Occipital lobe (tissue), 2 donors: Measurements from ENCODE around the gene BAZ2A. TPM values are rescaled to one million over a fixed set of nuclear protein-coding genes. Genes with fewer than 3 reads are reported as not detected.
A peak's percentile ranks its signal among the peaks of the same experiment; 100 is the strongest.

Experiments used
- small RNA-seq: library from RNA; depleted of rRNA; stranded (forward); fragments of <200 nt; gene quantifications from one replicate; pipeline ENCODE3, GENCODE V24; 2014
- total RNA-seq: library from RNA; depleted of rRNA; stranded (reverse); fragments of >200 nt; gene quantifications from one replicate; pipeline ENCODE4 v1.2.3, GENCODE V29; 2014

Gene BAZ2A
- total RNA-seq, 1 donor from 2014 or later, result 10.0 TPM

Small RNA genes lying within 50 kb of the gene (small RNA-seq; reads per million reads assigned to genes)
- gene RN7SL809P (not detected), gene RNU6-343P (not detected), gene SNORD59A (5,919 reads per million, percentile 100 among the genes with 10 or more reads in this experiment)

Other genes starting within 250 kb of the BAZ2A start
- 10.9 TPM for gene TIMELESS, start 180.9 kb downstream of the BAZ2A start, total RNA-seq
- 0.62 TPM for gene MIP, start 175.7 kb downstream of the BAZ2A start, total RNA-seq
- 1.6 TPM for gene SPRYD4, start 161.7 kb downstream of the BAZ2A start, total RNA-seq
- gene GLS2, start 142.2 kb downstream of the BAZ2A start, total RNA-seq, result 5.9 TPM
- gene RBMS2, start 108.5 kb downstream of the BAZ2A start, total RNA-seq, result 3.0 TPM
- 359 TPM for gene ATP5F1B, start 15.7 kb upstream of the BAZ2A start, total RNA-seq
- 86.4 TPM for gene PTGES3, start 58.0 kb upstream of the BAZ2A start, total RNA-seq
- 1,394 TPM for gene NACA, start 95.0 kb upstream of the BAZ2A start, total RNA-seq
- gene PRIM1, start 122.0 kb upstream of the BAZ2A start, total RNA-seq, result 32.8 TPM
- gene HSD17B6, start 133.0 kb upstream of the BAZ2A start, total RNA-seq, result 1.2 TPM